B cell (primary cell): ENCODE results near the gene RESF1. TPM values are rescaled to one million over a fixed set of nuclear protein-coding genes. Genes with fewer than 3 reads are reported as not detected.

Experiments used
- ATAC-seq: fragments of 200-7000 bp; cut with Tn5 transposase; one replicate; pipeline ENCODE4 v1.10.0; 2021; ENCODE audit warnings: low read depth, mild to moderate bottlenecking, moderate number of reproducible peaks, moderate library complexity
- CTCF ChIA-PET: fragments of 350-600 bp; sonication (Branson Sonifier 250); formaldehyde crosslinking; loops from one replicate; lab custom pipeline; 2021; ENCODE audit warnings: antibody characterized with exemption, inconsistent platforms; lab: Charles Lee
- POLR2A ChIA-PET: fragments of 350-600 bp; sonication (Branson Sonifier 250); formaldehyde crosslinking; loops from one replicate; lab custom pipeline; 2021; ENCODE audit warnings: antibody characterized with exemption; lab: Charles Lee
- DNase-seq: peaks from one replicate; pipeline ENCODE4 v3.0.0; 2013
- H2AFZ ChIP-seq: 2 replicates; pipeline ENCODE4 v1.6.1; 2012; ENCODE audit warnings: mild to moderate bottlenecking, low read depth, low read length; ENCODE audit not compliant: insufficient read depth, poor library complexity, severe bottlenecking
- H3K27ac ChIP-seq, 2 donors: 1 replicate in 1 of 2; 2 replicates in 1 of 2; pipeline ENCODE4 v1.5.1; 2012 to 2013; ENCODE audit warnings: low read length in 2 of 2, mild to moderate bottlenecking in 2 of 2, moderate library complexity in 1 of 2
- H3K27me3 ChIP-seq, 4 experiments: fragments of 200-600 bp in 1 of 4; sonication (generic) in 1 of 4; replicated peaks in 1 of 4; 1 replicate in 2 of 4; 2 replicates in 2 of 4; pipeline versions ENCODE4 v1.6.1 to v1.7.0; 2013 to 2016; ENCODE audit warnings: low read length in 3 of 4, mild to moderate bottlenecking in 2 of 4, mixed read lengths in 1 of 4, moderate library complexity in 1 of 4; ENCODE audit not compliant: insufficient read depth in 4 of 4, control insufficient read depth in 3 of 4; ENCODE audit errors: control extremely low read depth in 1 of 4
- H3K36me3 ChIP-seq, 2 experiments: replicated peaks in 1 of 2; 1 replicate in 1 of 2; 2 replicates in 1 of 2; pipeline versions ENCODE4 v1.6.1 to v1.7.1; 2013; ENCODE audit warnings: low read length in 1 of 2; ENCODE audit not compliant: insufficient read depth in 2 of 2, control insufficient read depth in 1 of 2; ENCODE audit errors: control extremely low read depth in 1 of 2, extremely low read depth in 1 of 2
- H3K4me1 ChIP-seq, 2 donors: fragments of 200-600 bp in 1 of 2; sonication (generic) in 1 of 2; 1 replicate in 1 of 2; 2 replicates in 1 of 2; pipeline versions ENCODE4 v1.5.1 to v1.6.1; 2013 to 2017; ENCODE audit warnings: low read length in 2 of 2; ENCODE audit not compliant: control insufficient read depth in 2 of 2, insufficient read depth in 2 of 2
- H3K4me2 ChIP-seq: replicated peaks from 2 replicates; pipeline ENCODE3; 2012; ENCODE audit warnings: mild to moderate bottlenecking, low read depth, low read length; ENCODE audit not compliant: poor library complexity, severe bottlenecking
- H3K4me3 ChIP-seq, 5 experiments: fragments of 200-600 bp in 1 of 5; sonication (generic) in 1 of 5; 1 replicate in 3 of 5; 2 replicates in 2 of 5; pipeline versions ENCODE4 v1.5.1 to v1.7.0; 2011 to 2016; ENCODE audit warnings: low read length in 4 of 5, mild to moderate bottlenecking in 4 of 5, low read depth in 2 of 5, control low read depth in 1 of 5, moderate library complexity in 1 of 5; ENCODE audit not compliant: insufficient read depth in 1 of 5; ENCODE audit errors: control extremely low read depth in 1 of 5, extremely low read depth in 1 of 5
- H3K79me2 ChIP-seq: fragments of 200-600 bp; sonication (generic); one replicate; pipeline ENCODE4 v1.6.0; 2016; ENCODE audit warnings: low read length; ENCODE audit not compliant: control insufficient read depth, insufficient read depth
- H3K9ac ChIP-seq: fragments of 200-600 bp; sonication (generic); 2 replicates; pipeline ENCODE4 v1.6.1; 2017; ENCODE audit warnings: mild to moderate bottlenecking, low read length, moderate library complexity
- H3K9me3 ChIP-seq, 3 donors: one replicate each; pipeline versions ENCODE4 v1.6.1 to v1.7.1; 2013; ENCODE audit warnings: low read length in 2 of 3; ENCODE audit not compliant: control insufficient read depth in 2 of 3, insufficient read depth in 1 of 3; ENCODE audit errors: control extremely low read depth in 1 of 3
- H4K20me1 ChIP-seq: 2 replicates; pipeline ENCODE4 v1.6.0; 2012; ENCODE audit warnings: mild to moderate bottlenecking, low read length; ENCODE audit not compliant: insufficient read depth, control insufficient read depth, poor library complexity, severe bottlenecking
- H3K27ac Mint-ChIP-seq: one replicate; pipeline ENCODE4 v1.8.0; 2021; ENCODE audit warnings: mixed read lengths
- H3K27me3 Mint-ChIP-seq: one replicate; pipeline ENCODE4 v1.8.0; 2021; ENCODE audit warnings: mixed read lengths
- H3K4me1 Mint-ChIP-seq: one replicate; pipeline ENCODE4 v1.8.0; 2021; ENCODE audit warnings: mixed read lengths
- H3K4me3 Mint-ChIP-seq: one replicate; pipeline ENCODE4 v1.8.0; 2021; ENCODE audit warnings: mixed read lengths
- H3K9me3 Mint-ChIP-seq: one replicate; pipeline ENCODE4 v1.8.0; 2022; ENCODE audit warnings: mixed read lengths; ENCODE audit not compliant: insufficient read depth
- EZH2 ChIP-seq: IDR thresholded peaks from 2 replicates; pipeline ENCODE4 v1.6.1; 2012; ENCODE audit warnings: borderline replicate concordance, low read depth, mild to moderate bottlenecking, moderate library complexity, low read length; ENCODE audit not compliant: insufficient read depth, poor library complexity, severe bottlenecking
- WGBS: methylation state at CpG from one replicate; pipeline ENCODE4 v1.1.5; 2013; ENCODE audit warnings: missing lambda C conversion rate; ENCODE audit not compliant: insufficient coverage; 5-methylcytosine and 5-hydroxymethylcytosine counted together
- intact Hi-C: fragments of 100-400 bp; cut with micrococcal nuclease; formaldehyde crosslinking; loops from one replicate; pipeline ENCODE4 v1.10.0; 2022
- polyA plus RNA-seq: library from polyadenylated mRNA; depleted of rRNA; stranded (reverse); fragments of >200 nt; gene quantifications from 2 replicates; pipeline ENCODE4 v1.2.3, GENCODE V29; 2012
- total RNA-seq, 2 donors: library from RNA; stranded (reverse); fragments of 120-200 nt in 1 of 2; gene quantifications; 1 replicate in 1 of 2; 2 replicates in 1 of 2; pipeline versions ENCODE4 v1.2.3 to v1.2.4, GENCODE V29; 2013 to 2022
- TF ChIP-seq, protein P1 (sequence below): fragments of 200-600 bp; IDR thresholded peaks from one replicate; pipeline ENCODE4 v1.8.0; 2022; ENCODE audit warnings: antibody characterized with exemption, mild to moderate bottlenecking

Gene RESF1
- total and polyA plus RNA-seq, 2 donors (not counting 1 experiment from before 2014, with no cell fraction given): 47.3 to 352 TPM

DNA sequence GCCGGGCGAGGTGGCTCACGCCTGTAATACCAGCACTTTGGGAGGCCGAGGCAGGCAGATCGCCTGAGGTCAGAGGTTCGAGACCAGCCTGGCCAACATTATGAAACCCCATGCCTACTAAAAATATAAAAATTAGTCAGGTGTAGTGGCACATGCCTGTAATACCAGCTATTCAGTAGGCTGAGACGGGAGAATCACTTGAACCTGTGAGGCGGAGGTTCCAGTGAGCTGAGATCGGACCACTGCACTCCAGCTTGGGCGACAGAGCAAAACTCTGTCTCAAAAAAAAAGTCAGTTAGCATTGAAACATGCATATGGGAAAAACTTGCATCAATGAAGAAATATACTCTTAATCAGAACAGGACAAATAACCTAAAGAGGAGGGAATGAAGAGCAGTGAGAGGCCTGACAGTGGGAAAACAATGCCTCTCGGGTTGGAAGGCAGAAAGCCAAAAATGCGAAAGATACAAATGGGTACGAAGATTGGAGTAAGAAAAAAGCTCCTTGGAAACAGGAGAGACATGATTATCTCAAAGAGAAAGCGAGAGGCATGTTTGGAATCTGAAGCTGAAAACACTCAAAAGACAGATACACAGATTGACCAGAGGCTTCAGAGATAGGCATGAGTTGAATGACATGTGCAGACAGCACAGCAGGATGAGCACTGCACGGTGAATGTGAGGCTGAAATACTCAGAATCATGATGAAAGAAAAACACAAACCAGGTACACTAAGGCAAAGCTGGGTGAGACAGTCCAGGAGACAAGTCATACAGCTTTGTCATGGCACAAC lies 30.6 kb downstream of the RESF1 start:
- H3K27ac ChIP-seq: peak overlapping the region in 1 of 2 donors; percentile 24
- peaks cover 16% of the 10 kb centered on the region for H3K9me3 Mint-ChIP-seq
- POLR2A ChIA-PET: interaction anchor here (0.6 kb wide), 2 partner anchors 30 to 61 kb away, joined by 3 to 5 read pairs; partner anchors contain the start of gene RESF1
- H3K4me3 Mint-ChIP-seq: no peak overlapping the region
- H3K4me1 ChIP-seq: no peaks in the 10 kb centered on the region
- H3K27me3 ChIP-seq: no peaks in the 10 kb centered on the region
- H3K27me3 Mint-ChIP-seq: no peaks in the 10 kb centered on the region
- TF ChIP-seq EZH2: no peak
- TF ChIP-seq, protein P1, sequence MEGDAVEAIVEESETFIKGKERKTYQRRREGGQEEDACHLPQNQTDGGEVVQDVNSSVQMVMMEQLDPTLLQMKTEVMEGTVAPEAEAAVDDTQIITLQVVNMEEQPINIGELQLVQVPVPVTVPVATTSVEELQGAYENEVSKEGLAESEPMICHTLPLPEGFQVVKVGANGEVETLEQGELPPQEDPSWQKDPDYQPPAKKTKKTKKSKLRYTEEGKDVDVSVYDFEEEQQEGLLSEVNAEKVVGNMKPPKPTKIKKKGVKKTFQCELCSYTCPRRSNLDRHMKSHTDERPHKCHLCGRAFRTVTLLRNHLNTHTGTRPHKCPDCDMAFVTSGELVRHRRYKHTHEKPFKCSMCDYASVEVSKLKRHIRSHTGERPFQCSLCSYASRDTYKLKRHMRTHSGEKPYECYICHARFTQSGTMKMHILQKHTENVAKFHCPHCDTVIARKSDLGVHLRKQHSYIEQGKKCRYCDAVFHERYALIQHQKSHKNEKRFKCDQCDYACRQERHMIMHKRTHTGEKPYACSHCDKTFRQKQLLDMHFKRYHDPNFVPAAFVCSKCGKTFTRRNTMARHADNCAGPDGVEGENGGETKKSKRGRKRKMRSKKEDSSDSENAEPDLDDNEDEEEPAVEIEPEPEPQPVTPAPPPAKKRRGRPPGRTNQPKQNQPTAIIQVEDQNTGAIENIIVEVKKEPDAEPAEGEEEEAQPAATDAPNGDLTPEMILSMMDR: no peak
- no peaks in the 10 kb centered on the region for H3K79me2 ChIP-seq
- DNase-seq (no peak), ATAC-seq (no peak)
- peak overlapping the region; percentile 65 for H3K27ac Mint-ChIP-seq
- 94% methylated on average over 9 of the region's 15 CpGs for WGBS
- peaks cover 2 to 10% (median 6%) of the 10 kb centered on the region in 3 donors for H3K9me3 ChIP-seq
- H3K4me2 ChIP-seq: no peak overlapping the region
- H3K9ac ChIP-seq: no peak overlapping the region
- H4K20me1 ChIP-seq: no peaks in the 10 kb centered on the region
- intact Hi-C loops: no loop called here
- peaks cover 44% of the 10 kb centered on the region for H3K4me1 Mint-ChIP-seq
- CTCF ChIA-PET: no interaction called here
- peaks cover 0 to 35% of the 10 kb centered on the region in 2 experiments for H3K36me3 ChIP-seq
- H2AFZ ChIP-seq: no peak overlapping the region
- H3K4me3 ChIP-seq: no peak overlapping the region

DNA sequence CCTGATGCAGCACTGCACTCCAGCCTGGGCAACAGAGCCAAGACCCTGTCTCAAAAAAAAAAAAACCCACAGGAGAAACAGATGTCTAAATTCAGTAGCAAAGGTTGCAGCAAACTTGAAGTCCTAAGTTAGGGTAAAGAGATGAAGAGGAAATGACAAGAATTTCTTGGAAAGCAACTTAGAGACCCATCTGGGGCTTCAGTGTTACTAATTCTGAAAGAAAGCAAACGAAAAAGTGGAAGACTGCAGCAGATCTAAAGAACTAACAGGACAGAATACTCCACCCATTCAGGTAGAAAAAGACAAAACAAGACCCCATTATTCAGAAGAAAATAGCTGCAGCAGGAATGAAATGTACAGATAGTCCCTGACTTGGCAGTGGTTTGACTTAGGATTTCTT lies 31.9 kb downstream of the RESF1 start:
- Histone ChIP-seq H3K4me3 (no peak overlapping the region), H3K9ac (no peak overlapping the region), H3K27ac (peak overlapping the region in 1 of 2 donors; percentile 17), H2AFZ (no peak overlapping the region), H3K27me3 (no peaks in the 10 kb centered on the region), H3K4me2 (no peak overlapping the region), H3K79me2 (no peaks in the 10 kb centered on the region), H4K20me1 (no peaks in the 10 kb centered on the region), H3K4me1 (no peaks in the 10 kb centered on the region), H3K9me3 (peaks cover 0 to 10% (median 0%) of the 10 kb centered on the region in 3 donors), H3K36me3 (peaks cover 1 to 48% of the 10 kb centered on the region in 2 experiments)
- TF ChIP-seq, protein P1: no peak
- no peak for TF ChIP-seq EZH2
- ChIA-PET POLR2A (no interaction called here), CTCF (interaction anchor here (1.1 kb wide), 1 partner anchor 241 kb away, joined by 3 read pairs; no protein-coding TSS in a partner anchor)
- Mint-ChIP-seq H3K4me3 (no peak overlapping the region), H3K4me1 (peaks cover 30% of the 10 kb centered on the region), H3K27ac (peak overlapping the region; percentile 27), H3K27me3 (no peaks in the 10 kb centered on the region), H3K9me3 (peaks cover 6% of the 10 kb centered on the region)
- DNase-seq: no peak
- ATAC-seq: no peak
- no CpG with 5 or more reads among the region's 1 CpG for WGBS
- intact Hi-C loops: no loop called here
